Endothelial cell of umbilical vein (primary cell): ENCODE data around the gene FBXO48. TPM values are rescaled to one million over a fixed set of nuclear protein-coding genes. Genes with fewer than 3 reads are reported as not detected.

ENCODE experiments used
- BruUV-seq: library from RNA; stranded (reverse); fragments of 400-500 nt; replicated peaks from 2 replicates; lab custom pipeline; 2021; lab: Mats Ljungman, UMichigan
- CTCF ChIA-PET: fragments of 300-600, 350-600 bp; sonication (Branson Sonifier 250); formaldehyde crosslinking; loops from one replicate; lab custom pipeline; 2021; ENCODE audit warnings: antibody characterized with exemption, inconsistent platforms; lab: Charles Lee
- POLR2A ChIA-PET: fragments of 300-600, 350-600 bp; sonication (Branson Sonifier 250); formaldehyde crosslinking; loops from one replicate; lab custom pipeline; 2021; ENCODE audit warnings: antibody characterized with exemption, inconsistent platforms; lab: Charles Lee
- DNase-seq: peaks from one replicate; pipeline ENCODE4 v3.0.0-alpha.2; 2011; ENCODE audit warnings: low read depth, low spot score
- FAIRE-seq: peaks from 2 replicates; lab custom pipeline; 2011; peaks lifted over from hg19 to GRCh38; lab: Jason Lieb, UNC
- H2AFZ ChIP-seq: 2 replicates; pipeline ENCODE4 v1.6.0; 2012; ENCODE audit warnings: low read depth, low read length, control low read depth, inconsistent platforms
- H3K27ac ChIP-seq: 2 replicates; pipeline ENCODE4 v1.5.1; 2011; ENCODE audit warnings: low read depth, mild to moderate bottlenecking, control low read depth, low read length, moderate library complexity; ENCODE audit not compliant: insufficient read depth
- H3K27me3 ChIP-seq, 2 experiments: 2 replicates each; pipeline versions ENCODE4 v1.6.0 to v1.6.1; 2011; ENCODE audit warnings: low read length in 2 of 2, mixed read lengths in 1 of 2; ENCODE audit not compliant: control insufficient read depth in 2 of 2, insufficient read depth in 2 of 2
- H3K36me3 ChIP-seq, 2 experiments: 2 replicates in 1 of 2; 3 replicates in 1 of 2; pipeline ENCODE4 v1.5.1; 2011; ENCODE audit warnings: low read length in 2 of 2, mild to moderate bottlenecking in 1 of 2, moderate library complexity in 1 of 2; ENCODE audit not compliant: control insufficient read depth in 2 of 2, insufficient read depth in 2 of 2; ENCODE audit errors: extremely low read depth in 1 of 2
- H3K4me1 ChIP-seq: 3 replicates; pipeline ENCODE4 v1.5.1; 2011; ENCODE audit warnings: mild to moderate bottlenecking, low read length; ENCODE audit not compliant: control insufficient read depth, insufficient read depth; ENCODE audit errors: extremely low read depth
- H3K4me2 ChIP-seq: 2 replicates; pipeline ENCODE4 v1.6.1; 2011; ENCODE audit warnings: low read length, control low read depth, mixed read lengths; ENCODE audit not compliant: insufficient read depth
- H3K4me3 ChIP-seq, 3 experiments: fragments of 200-600 bp in 1 of 3; sonication (generic), shearing (Covaris generic) in 1 of 3; replicated peaks in 1 of 3; 2 replicates each; pipeline ENCODE4 v1.5.1; 2011 to 2016; ENCODE audit warnings: control low read depth in 3 of 3, low read length in 3 of 3, mild to moderate bottlenecking in 2 of 3, inconsistent platforms in 1 of 3, low read depth in 1 of 3, moderate library complexity in 1 of 3; ENCODE audit not compliant: insufficient read depth in 1 of 3
- H3K79me2 ChIP-seq: 2 replicates; pipeline ENCODE4 v1.6.0; 2012; ENCODE audit warnings: low read length, inconsistent platforms; ENCODE audit not compliant: control insufficient read depth, insufficient read depth
- H3K9ac ChIP-seq: replicated peaks from 2 replicates; pipeline ENCODE3; 2011; ENCODE audit warnings: low read length, control low read depth; ENCODE audit not compliant: insufficient read depth; ENCODE audit errors: extremely low read depth
- H3K9me1 ChIP-seq: replicated peaks from 3 replicates; pipeline ENCODE4 v1.6.0; 2011; ENCODE audit warnings: mild to moderate bottlenecking, low read length; ENCODE audit not compliant: control insufficient read depth, insufficient read depth; ENCODE audit errors: extremely low read depth
- H3K9me3 ChIP-seq: replicated peaks from 2 replicates; pipeline ENCODE4 v1.5.1; 2012; ENCODE audit warnings: low read length, inconsistent platforms; ENCODE audit not compliant: control insufficient read depth, insufficient read depth
- H4K20me1 ChIP-seq: replicated peaks from 2 replicates; pipeline ENCODE3; 2011; ENCODE audit warnings: mild to moderate bottlenecking, low read length; ENCODE audit not compliant: control insufficient read depth, insufficient read depth; ENCODE audit errors: extremely low read depth
- EZH2 ChIP-seq: IDR thresholded peaks from 2 replicates; pipeline ENCODE4 v1.6.1; 2012; ENCODE audit warnings: borderline replicate concordance, low read depth, mild to moderate bottlenecking, moderate library complexity, low read length, inconsistent platforms; ENCODE audit not compliant: severe bottlenecking
- FOS ChIP-seq: IDR thresholded peaks from 2 replicates; pipeline ENCODE4 v1.6.1; 2011; ENCODE audit warnings: mild to moderate bottlenecking, low read length, moderate library complexity, borderline replicate concordance; ENCODE audit not compliant: insufficient read depth
- GATA2 ChIP-seq: IDR thresholded peaks from 2 replicates; pipeline ENCODE4 v1.7.0; 2011; ENCODE audit warnings: low read depth, mild to moderate bottlenecking, moderate library complexity, mixed read lengths, low read length; ENCODE audit not compliant: insufficient read length, insufficient read depth
- JUN ChIP-seq: IDR thresholded peaks from 2 replicates; pipeline ENCODE4 v1.6.1; 2011; ENCODE audit warnings: borderline replicate concordance, low read depth; ENCODE audit not compliant: insufficient read length, insufficient read depth
- MYC ChIP-seq: IDR thresholded peaks from one replicate; pipeline ENCODE4 v1.6.1; 2011; ENCODE audit warnings: mild to moderate bottlenecking, low read depth, low read length
- POLR2A ChIP-seq: IDR thresholded peaks from 2 replicates; pipeline ENCODE4 v1.6.1; 2012; ENCODE audit warnings: low read depth, mild to moderate bottlenecking, control low read depth, low read length
- POLR2AphosphoS5 ChIP-seq: IDR thresholded peaks from 2 replicates; pipeline ENCODE4 v1.6.1; 2012; ENCODE audit warnings: low read depth, mild to moderate bottlenecking, control low read depth, low read length, moderate library complexity; ENCODE audit not compliant: insufficient read depth
- dilution Hi-C: fragments of 300-500 bp; cut with MboI; formaldehyde crosslinking; loops from one replicate; pipeline ENCODE4 v1.15.0; 2019; ENCODE audit warnings: low sequenced_read_pairs; ENCODE audit not compliant: extremely low pct_ligation_motif_present
- intact Hi-C: fragments of 100-400 bp; cut with micrococcal nuclease; formaldehyde crosslinking; loops from one replicate; pipeline ENCODE4 v1.10.0; 2022
- polyA plus RNA-seq, 4 experiments: library from polyadenylated mRNA; depleted of rRNA in 3 of 4; stranded (reverse) in 3 of 4; unstranded in 1 of 4; fragments of >200 nt; gene quantifications; 2 replicates each; pipeline versions ENCODE4 v1.2.1 to v1.2.3, GENCODE V29; 2011 to 2012; ENCODE audit warnings: missing spikeins in 1 of 4
- total RNA-seq: library from RNA; stranded (reverse); gene quantifications from 2 replicates; pipeline ENCODE4 v1.2.3, GENCODE V29; 2021
- TF ChIP-seq, protein P1 (sequence below): IDR thresholded peaks from 2 replicates; pipeline ENCODE4 v1.6.1; 2011; ENCODE audit not compliant: insufficient read depth, insufficient read length
- TF ChIP-seq, protein P2 (sequence below), 2 donors: IDR thresholded peaks; 1 replicate in 1 of 2; 2 replicates in 1 of 2; pipeline ENCODE4 v1.5.1; 2011; ENCODE audit warnings: low read length in 2 of 2, mild to moderate bottlenecking in 2 of 2, moderate library complexity in 2 of 2, control low read depth in 1 of 2, inconsistent platforms in 1 of 2, low read depth in 1 of 2; ENCODE audit not compliant: insufficient read depth in 1 of 2; ENCODE audit errors: extremely low read depth in 1 of 2

FBXO48 gene
- total and polyA plus RNA-seq, 2 donors (not counting 3 experiments of a cell fraction or from before 2014, with no cell fraction given), result 0.46 to 0.73 TPM

DNA sequence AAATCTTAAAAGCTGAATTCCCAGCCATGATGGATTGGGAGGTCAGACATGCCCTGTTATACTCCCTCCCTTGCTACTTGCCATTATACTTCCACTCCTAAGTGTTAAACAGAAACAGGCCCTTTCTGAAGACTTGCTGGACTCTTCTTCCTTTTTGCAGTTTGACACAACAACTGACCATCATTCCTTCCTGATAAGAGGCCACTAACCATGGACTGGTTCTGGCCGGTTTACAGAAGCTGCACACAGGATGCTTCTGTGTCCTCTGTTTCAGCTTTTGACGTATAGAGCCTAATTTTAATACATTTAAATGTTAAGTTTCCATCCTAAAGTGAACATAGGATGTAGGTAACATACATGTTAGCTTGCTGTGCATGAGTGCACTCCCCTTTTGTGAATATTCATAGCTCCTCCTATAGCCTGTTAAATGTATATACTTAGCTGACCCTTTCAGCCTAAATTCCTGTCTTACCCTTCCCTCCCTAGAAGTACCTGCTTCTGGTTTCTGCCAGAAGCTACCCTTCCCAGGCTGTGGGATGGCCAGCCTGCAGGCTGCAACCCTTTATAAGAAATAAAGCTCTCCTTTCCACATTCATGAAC is 13.2 kb downstream of the FBXO48 start:
- Histone ChIP-seq H3K9me1 (no peaks in the 10 kb centered on the region), H3K9ac (no peak overlapping the region), H3K4me2 (no peak overlapping the region), H3K4me1 (no peaks in the 10 kb centered on the region), H3K9me3 (no peaks in the 10 kb centered on the region), H3K36me3 (no peaks in the 10 kb centered on the region), H3K79me2 (no peaks in the 10 kb centered on the region), H2AFZ (no peak overlapping the region), H4K20me1 (no peaks in the 10 kb centered on the region), H3K4me3 (no peak overlapping the region), H3K27ac (no peak overlapping the region), H3K27me3 (no peaks in the 10 kb centered on the region)
- FAIRE-seq (no peak), DNase-seq (no peak)
- dilution Hi-C loops (no loop called here), intact Hi-C loops (no loop called here)
- CTCF ChIA-PET, result interaction anchor here (1.6 to 2.5 kb wide), 4 partner anchors 10 to 34 kb away, joined by 3 to 35 read pairs (median 16); no protein-coding TSS in a partner anchor
- TF ChIP-seq, protein P1, sequence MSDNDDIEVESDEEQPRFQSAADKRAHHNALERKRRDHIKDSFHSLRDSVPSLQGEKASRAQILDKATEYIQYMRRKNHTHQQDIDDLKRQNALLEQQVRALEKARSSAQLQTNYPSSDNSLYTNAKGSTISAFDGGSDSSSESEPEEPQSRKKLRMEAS, result no peak
- TF ChIP-seq MYC (no peak), FOS (no peak), EZH2 (no peak), GATA2 (no peak), POLR2A (no peak), JUN (no peak), POLR2AphosphoS5 (no peak)
- TF ChIP-seq, protein P2, sequence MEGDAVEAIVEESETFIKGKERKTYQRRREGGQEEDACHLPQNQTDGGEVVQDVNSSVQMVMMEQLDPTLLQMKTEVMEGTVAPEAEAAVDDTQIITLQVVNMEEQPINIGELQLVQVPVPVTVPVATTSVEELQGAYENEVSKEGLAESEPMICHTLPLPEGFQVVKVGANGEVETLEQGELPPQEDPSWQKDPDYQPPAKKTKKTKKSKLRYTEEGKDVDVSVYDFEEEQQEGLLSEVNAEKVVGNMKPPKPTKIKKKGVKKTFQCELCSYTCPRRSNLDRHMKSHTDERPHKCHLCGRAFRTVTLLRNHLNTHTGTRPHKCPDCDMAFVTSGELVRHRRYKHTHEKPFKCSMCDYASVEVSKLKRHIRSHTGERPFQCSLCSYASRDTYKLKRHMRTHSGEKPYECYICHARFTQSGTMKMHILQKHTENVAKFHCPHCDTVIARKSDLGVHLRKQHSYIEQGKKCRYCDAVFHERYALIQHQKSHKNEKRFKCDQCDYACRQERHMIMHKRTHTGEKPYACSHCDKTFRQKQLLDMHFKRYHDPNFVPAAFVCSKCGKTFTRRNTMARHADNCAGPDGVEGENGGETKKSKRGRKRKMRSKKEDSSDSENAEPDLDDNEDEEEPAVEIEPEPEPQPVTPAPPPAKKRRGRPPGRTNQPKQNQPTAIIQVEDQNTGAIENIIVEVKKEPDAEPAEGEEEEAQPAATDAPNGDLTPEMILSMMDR (IDR thresholded peaks at IDR 0.05; ENCODE audit: extremely low read depth in 1 of 2, insufficient read depth in 1 of 2, low read depth in 1 of 2, low read length in 2 of 2), result no peak
- POLR2A ChIA-PET, result no interaction called here
- BruUV-seq, result no TSS peak
